HEK293 (cell line): ENCODE data around the gene RANBP1.

Experiments
- HOXA7 ChIP-seq: sonication (generic); formaldehyde crosslinking; IDR thresholded peaks from 2 replicates; pipeline ENCODE4 v1.8.1; 2022; ENCODE audit warnings: missing genetic modification reagents, borderline replicate concordance
- REPIN1 ChIP-seq: fragments of 450-650 bp; formaldehyde crosslinking; IDR thresholded peaks from 2 replicates; pipeline ENCODE4 v1.5.1; 2017; ENCODE audit warnings: missing biosample characterization, missing genetic modification characterization, low read depth
- SCRT1 ChIP-seq: fragments of 450-650 bp; formaldehyde crosslinking; IDR thresholded peaks from 2 replicates; pipeline ENCODE4 v1.5.1; 2016; ENCODE audit warnings: missing biosample characterization, missing genetic modification characterization, borderline replicate concordance
- ZNF138 ChIP-seq: fragments of 450-650 bp; formaldehyde crosslinking; IDR thresholded peaks from 2 replicates; pipeline ENCODE4 v1.5.1; 2016; ENCODE audit warnings: missing biosample characterization, missing genetic modification characterization, borderline replicate concordance
- ZNF157 ChIP-seq: fragments of 450-650 bp; formaldehyde crosslinking; IDR thresholded peaks from 2 replicates; pipeline ENCODE4 v1.5.1; 2016; ENCODE audit warnings: missing biosample characterization, missing genetic modification characterization
- TF ChIP-seq, protein P1 (sequence below): fragments of 450-650 bp; IDR thresholded peaks from 2 replicates; pipeline ENCODE4 v1.5.1; 2018; ENCODE audit warnings: missing biosample characterization, mild to moderate bottlenecking, missing genetic modification characterization
- TF ChIP-seq, protein P2 (sequence below): fragments of 450-650 bp; formaldehyde crosslinking; IDR thresholded peaks from 2 replicates; pipeline ENCODE4 v1.5.1; 2016; ENCODE audit warnings: missing biosample characterization, missing genetic modification characterization
- TF ChIP-seq, protein P3 (sequence below): fragments of 450-650 bp; formaldehyde crosslinking; IDR thresholded peaks from 2 replicates; pipeline ENCODE4 v1.5.1; 2017; ENCODE audit warnings: missing biosample characterization, missing genetic modification characterization

DNA sequence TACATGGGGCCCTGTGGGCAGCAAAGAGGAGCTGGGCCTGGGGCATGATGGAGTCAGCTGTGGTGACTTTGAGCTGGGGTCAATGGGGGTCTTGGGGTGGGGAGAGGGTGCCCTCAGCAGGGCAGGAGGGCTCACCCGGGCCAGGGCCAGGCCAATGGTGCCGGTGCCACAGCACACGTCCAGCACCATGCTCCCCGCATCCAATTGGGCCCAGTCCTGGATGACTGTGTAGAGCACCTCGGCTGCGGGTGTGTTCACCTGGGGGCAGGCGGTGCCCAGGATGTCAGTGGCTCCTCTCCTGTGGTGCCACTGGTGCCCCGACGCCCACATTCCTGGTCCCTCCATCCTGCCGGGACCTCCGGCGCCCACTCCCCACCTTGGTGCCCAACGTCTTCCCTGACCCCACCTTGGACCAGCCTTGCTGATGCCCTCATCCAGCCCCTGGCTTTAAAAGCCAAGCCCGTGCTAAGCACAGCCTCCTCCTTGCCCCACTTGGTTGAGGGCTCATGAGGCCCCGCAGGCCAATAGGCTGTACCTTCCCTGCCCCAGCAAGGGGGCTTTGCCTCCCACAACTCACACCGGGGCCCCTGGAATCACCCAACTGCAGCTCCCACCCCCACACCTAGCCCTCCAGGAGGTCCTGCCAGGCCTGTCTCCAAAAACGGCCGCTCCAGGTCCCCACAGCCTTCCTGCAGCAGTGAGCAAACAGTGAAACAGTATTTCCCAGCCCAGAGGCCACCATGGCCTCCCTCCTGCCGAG lies 2.2 kb upstream of the RANBP1 start:
- TF ChIP-seq, protein P1, sequence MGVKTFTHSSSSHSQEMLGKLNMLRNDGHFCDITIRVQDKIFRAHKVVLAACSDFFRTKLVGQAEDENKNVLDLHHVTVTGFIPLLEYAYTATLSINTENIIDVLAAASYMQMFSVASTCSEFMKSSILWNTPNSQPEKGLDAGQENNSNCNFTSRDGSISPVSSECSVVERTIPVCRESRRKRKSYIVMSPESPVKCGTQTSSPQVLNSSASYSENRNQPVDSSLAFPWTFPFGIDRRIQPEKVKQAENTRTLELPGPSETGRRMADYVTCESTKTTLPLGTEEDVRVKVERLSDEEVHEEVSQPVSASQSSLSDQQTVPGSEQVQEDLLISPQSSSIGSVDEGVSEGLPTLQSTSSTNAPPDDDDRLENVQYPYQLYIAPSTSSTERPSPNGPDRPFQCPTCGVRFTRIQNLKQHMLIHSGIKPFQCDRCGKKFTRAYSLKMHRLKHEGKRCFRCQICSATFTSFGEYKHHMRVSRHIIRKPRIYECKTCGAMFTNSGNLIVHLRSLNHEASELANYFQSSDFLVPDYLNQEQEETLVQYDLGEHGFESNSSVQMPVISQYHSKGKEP (tag by site-specific recombination): no peak
- TF ChIP-seq ZNF138 (tag by site-specific recombination) (no peak), HOXA7 (no peak), REPIN1 (no peak), SCRT1 (tag by site-specific recombination) (no peak), ZNF157 (tag by site-specific recombination) (no peak)
- TF ChIP-seq, protein P2, sequence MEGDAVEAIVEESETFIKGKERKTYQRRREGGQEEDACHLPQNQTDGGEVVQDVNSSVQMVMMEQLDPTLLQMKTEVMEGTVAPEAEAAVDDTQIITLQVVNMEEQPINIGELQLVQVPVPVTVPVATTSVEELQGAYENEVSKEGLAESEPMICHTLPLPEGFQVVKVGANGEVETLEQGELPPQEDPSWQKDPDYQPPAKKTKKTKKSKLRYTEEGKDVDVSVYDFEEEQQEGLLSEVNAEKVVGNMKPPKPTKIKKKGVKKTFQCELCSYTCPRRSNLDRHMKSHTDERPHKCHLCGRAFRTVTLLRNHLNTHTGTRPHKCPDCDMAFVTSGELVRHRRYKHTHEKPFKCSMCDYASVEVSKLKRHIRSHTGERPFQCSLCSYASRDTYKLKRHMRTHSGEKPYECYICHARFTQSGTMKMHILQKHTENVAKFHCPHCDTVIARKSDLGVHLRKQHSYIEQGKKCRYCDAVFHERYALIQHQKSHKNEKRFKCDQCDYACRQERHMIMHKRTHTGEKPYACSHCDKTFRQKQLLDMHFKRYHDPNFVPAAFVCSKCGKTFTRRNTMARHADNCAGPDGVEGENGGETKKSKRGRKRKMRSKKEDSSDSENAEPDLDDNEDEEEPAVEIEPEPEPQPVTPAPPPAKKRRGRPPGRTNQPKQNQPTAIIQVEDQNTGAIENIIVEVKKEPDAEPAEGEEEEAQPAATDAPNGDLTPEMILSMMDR (tag by site-specific recombination): no peak
- TF ChIP-seq, protein P3, sequence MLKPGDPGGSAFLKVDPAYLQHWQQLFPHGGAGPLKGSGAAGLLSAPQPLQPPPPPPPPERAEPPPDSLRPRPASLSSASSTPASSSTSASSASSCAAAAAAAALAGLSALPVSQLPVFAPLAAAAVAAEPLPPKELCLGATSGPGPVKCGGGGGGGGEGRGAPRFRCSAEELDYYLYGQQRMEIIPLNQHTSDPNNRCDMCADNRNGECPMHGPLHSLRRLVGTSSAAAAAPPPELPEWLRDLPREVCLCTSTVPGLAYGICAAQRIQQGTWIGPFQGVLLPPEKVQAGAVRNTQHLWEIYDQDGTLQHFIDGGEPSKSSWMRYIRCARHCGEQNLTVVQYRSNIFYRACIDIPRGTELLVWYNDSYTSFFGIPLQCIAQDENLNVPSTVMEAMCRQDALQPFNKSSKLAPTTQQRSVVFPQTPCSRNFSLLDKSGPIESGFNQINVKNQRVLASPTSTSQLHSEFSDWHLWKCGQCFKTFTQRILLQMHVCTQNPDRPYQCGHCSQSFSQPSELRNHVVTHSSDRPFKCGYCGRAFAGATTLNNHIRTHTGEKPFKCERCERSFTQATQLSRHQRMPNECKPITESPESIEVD (tag by site-specific recombination): no peak
